Posterior vena cava (tissue), 2 donors: ENCODE results near the gene FMN2. TPM values are rescaled to one million over a fixed set of nuclear protein-coding genes. Genes with fewer than 3 reads are reported as not detected.
"Not testable (repeated sequence)": the region's sequence is repeated elsewhere in the genome, so short reads cannot be mapped to it uniquely, and the experiment has no call there.

Source experiments
- DNase-seq: peaks from one replicate; pipeline ENCODE4 v3.0.0-alpha.2; 2020; ENCODE audit warnings: low spot score
- intact Hi-C, 2 donors: fragments of 100-400 bp; cut with DNase I; formaldehyde crosslinking; loops; one replicate each; pipeline versions ENCODE4 v1.14.1 to v1.14.2; 2022 to 2023
- total RNA-seq, 2 donors: library from RNA; stranded (reverse); fragmentation: NEBNext Ultra II Directional; extraction: Animal tissue kit (Norgen Biotek cat#: 25700); gene quantifications; one replicate each; pipeline ENCODE4 v1.2.1, GENCODE V29; 2021
- donor health status: DM: yes; HTN: yes; CAD: no.
- donor health status: DM: yes; HTN: yes; CAD: no.

Gene FMN2
- total RNA-seq, 2 donors from 2014 or later: 1.4 to 2.1 TPM

DNA sequence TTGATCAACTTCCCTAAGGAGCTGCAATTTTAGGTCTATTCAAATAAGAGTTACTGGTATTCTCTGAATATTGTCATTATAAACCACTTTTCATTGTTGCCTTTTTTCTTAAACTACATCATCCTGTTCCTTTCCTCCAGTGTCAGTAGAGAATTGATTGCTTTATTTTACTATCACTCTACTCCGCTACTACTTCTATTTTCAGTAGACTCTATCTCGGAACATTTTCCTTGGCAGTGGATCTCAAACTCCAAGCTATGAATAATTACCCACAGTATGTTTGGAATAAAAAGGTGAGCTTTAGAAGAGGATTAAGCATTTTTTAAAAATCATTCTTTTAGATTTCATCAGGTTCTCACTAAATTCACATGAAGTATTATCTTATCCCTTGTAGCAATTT lies 295.4 kb downstream of the FMN2 start:
- DNase-seq: no peak
- intact Hi-C loops: no loop called here

- DNase-seq: no peak
- intact Hi-C loops: no loop called here
These were observed 300.1 kb downstream of the FMN2 start for GRCh38 chr1:240391660-240392260.

GRCh38 chr1:240394353-240394752 lies 302.7 kb downstream of the FMN2 start:
- no peak for DNase-seq
- intact Hi-C loops: no loop called here

DNA sequence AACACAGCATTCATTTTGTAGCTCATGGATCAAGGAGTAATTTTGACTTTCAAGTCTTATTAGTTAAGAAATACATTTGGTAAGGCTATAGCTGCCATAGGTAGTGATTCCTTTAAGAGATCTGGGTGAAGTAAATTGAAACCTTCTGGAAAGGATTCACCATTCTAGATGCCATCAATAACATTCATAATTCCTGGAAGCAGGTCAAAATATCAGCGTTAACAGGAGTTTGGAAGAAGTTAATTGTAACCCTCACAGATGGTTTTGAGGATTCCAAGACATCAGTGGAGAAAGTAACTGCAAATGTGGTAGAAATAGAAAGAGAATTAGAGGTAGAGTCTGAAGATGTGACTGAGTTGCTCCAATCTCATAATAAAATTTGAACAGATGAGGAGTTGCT lies 303.7 kb downstream of the FMN2 start:
- DNase-seq: no peak
- intact Hi-C loops: no loop called here

GRCh38 chr1:240399381-240399780 lies 307.7 kb downstream of the FMN2 start:
- no peak for DNase-seq
- intact Hi-C loops: no loop called here

GRCh38 chr1:240401731-240402130 lies 310.0 kb downstream of the FMN2 start:
- intact Hi-C loops: no loop called here
- no peak for DNase-seq

DNA sequence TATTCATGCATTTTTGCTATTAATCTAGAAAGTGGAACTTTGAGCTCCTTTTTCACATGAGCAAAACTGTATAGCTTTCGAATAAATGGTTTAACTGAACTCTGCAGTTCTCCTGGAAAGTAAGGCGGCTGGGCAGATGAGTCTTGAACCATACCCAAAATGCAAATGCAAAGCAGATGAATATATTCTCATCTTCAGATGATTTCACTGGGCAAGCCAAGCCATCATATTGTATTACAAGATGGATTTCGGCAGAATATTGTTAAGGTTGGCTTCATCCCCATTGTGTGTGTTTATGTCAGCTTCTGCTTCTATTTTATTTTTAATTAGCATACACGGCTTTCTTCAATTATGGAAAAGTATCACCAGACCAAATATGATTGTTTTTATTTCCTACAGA lies 310.6 kb downstream of the FMN2 start:
- no peak for DNase-seq
- intact Hi-C loops: no loop called here

DNA sequence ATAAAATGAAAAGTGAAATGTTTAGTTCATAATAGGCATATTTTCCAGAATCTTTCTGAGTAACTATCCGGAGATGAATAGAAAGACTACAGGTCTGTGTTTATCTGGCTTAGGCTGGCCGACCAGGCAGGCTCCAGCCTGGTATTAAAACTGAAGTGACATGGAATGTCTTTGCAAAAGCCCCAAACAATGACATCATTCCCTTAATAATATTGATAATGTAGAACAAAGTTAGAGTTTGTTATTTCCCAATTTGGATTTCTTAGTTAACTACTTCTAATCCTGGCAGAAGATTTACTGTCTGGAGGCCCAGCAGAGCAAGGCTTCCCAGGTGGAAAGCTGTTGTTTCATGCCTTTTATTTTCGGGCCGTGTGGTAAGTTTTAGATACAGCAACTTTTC lies 312.6 kb downstream of the FMN2 start:
- no peak for DNase-seq
- intact Hi-C loops: no loop called here

GRCh38 chr1:240405751-240406150 lies 314.1 kb downstream of the FMN2 start:
- intact Hi-C loops: no loop called here

GRCh38 chr1:240407407-240407806 lies 315.7 kb downstream of the FMN2 start:
- intact Hi-C loops: no loop called here

More at GRCh38 chr1:240405751-240406150, 314.1 kb downstream of the FMN2 start:
- no peak for DNase-seq

GRCh38 chr1:240409615-240410014 lies 317.9 kb downstream of the FMN2 start:
- intact Hi-C loops: no loop called here
- DNase-seq: no peak

More at GRCh38 chr1:240407407-240407806, 315.7 kb downstream of the FMN2 start:
- DNase-seq: no peak

DNA sequence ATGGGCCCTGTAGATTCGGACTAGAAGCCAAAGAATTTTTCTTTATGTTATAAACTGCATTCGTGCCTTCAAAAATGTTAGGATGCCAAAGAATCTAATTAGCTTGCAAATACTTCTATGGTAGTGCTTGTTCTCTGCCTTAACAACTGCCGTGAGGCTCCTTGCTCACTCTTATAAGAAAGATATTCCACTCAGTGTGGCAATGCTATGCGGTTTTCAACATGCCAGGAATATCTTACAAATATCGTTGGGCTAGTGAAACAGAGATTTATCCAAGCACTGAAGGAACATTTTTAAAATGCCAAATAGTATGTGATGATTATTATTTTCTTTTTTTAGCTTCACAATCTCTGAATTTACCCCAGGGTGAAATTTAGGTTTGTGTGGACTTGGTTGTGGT lies 322.0 kb downstream of the FMN2 start:
- intact Hi-C loops: no loop called here
- no peak for DNase-seq

DNA sequence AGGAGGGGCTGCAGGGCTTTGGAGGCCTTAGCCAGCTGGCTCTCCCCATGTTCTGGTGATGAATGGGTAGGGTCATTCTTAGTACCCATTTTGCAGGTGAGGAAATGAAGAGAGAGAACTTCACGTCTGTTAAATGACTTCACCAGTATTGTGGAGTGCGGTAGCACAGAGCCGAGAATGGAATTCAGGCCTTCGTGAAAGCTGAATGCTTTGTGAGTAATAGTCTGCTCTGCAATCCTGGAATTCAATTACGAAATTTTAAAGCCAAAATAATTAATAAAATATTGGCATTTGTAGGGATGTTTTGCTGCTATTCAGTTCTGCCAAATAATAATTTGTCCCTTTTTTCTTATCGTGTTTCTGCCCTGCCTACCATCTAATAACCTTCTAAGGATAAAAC lies 322.6 kb downstream of the FMN2 start:
- intact Hi-C loops: no loop called here

DNA sequence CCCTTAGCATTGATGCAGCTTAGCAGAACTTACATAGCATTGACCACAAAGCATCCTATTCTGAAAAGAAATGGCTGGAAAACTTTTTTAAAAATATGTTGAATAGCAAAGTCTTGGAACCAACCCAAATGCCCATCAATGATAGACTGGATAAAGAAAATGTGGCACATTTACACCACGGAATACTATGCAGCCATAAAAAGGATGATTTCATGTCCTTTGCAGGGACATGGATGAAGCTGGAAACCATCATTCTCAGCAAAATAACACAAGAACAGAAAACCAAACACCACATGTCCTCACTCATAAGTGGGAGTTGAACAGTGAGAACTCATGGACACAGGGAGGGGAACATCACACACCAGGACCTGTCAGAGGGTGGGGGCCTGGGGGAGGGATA lies 323.3 kb downstream of the FMN2 start:
- DNase-seq, intact Hi-C loops: not testable (repeated sequence)

More for the DNA sequence above, 322.6 kb downstream of the FMN2 start:
- DNase-seq: no peak

DNA sequence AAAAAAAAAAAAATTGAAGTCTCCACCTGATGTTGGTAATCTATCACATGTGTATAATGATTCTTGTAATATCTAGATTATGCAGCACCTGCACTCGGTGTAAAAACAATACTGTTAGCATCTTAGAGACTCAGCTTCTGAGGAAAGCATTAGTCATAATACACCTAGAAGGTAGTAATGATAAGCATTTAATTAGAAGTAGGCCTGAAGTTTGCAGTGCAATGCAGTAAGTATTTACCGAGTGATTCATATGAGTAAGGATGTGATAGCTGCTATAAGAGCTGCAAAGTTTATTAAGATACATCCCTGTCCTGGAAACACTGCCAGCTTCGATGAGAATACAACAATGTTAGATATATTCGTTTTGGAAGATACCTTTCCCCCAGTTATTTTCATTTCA lies 323.8 kb downstream of the FMN2 start:
- no peak for DNase-seq

DNA sequence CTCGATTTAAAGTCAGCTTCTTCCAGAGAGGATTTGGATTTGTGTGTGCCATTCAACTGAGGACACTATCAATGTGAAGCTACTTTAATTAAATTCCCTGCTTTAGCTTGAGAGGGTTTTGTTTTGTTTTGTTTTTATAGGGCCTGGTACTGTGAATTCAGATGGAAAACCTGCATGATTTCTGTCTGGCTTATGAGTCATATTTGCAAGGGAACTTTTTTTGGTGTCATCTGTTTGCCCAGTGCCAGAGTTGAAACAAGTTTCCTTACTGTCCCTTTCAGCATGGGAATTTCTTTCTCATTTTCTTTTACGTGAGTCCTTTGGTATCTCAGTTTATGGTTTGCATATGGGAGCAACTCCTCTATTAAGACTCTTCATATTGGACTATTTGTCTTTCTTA lies 325.6 kb downstream of the FMN2 start:
- intact Hi-C loops: no loop called here
- DNase-seq: no peak

More for the DNA sequence above, 323.8 kb downstream of the FMN2 start:
- intact Hi-C loops: no loop called here

DNA sequence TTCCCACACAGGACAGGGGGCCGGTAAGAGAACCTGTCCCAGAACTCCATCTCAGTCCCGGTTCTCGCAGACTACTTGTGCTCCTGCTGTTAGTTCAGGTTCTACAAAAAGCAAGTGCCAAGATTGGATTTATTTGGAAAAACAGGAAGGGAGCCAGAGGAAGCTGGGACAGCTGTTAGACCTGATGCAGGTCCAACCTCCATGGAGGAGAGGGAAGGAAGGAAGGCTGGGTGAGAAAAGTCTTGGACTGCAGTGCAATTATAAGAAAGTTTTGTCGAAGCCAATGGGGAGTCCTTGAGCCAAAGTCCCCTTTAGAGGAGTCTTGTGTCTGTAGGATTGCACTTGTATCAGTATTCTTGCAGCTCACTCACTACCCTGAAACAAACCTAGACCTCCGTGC lies 329.1 kb downstream of the FMN2 start:
- intact Hi-C loops: no loop called here
- DNase-seq: no peak

GRCh38 chr1:240423246-240423924 lies 331.7 kb downstream of the FMN2 start:
- no peak for DNase-seq
- intact Hi-C loops: no loop called here

GRCh38 chr1:240424740-240425464 lies 333.2 kb downstream of the FMN2 start:
- intact Hi-C loops: no loop called here
- no peak for DNase-seq

DNA sequence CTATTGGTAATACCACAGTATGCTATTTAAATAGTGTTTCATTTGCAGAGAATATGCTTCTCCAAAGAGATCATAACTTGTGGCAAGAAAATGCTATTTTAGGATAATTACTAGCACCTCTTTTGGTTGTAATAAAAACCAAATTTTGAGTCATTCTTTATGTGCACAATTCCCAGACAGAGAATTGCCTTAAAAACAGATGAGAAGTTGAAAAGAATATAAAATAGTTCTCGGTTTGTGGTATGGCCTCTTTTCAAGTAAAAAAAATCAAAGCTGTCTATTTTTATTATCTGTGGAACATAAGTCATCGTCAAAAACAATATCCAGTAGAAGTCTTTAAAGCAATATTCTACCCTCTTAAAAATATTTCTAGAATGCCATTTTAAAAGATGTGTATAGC lies 334.4 kb downstream of the FMN2 start:
- intact Hi-C loops: no loop called here
- DNase-seq: no peak
